ENCODE results near the gene CREBBP. TPM values are rescaled to one million over a fixed set of nuclear protein-coding genes. Genes with fewer than 3 reads are reported as not detected.

The CREBBP gene
- total and polyA plus RNA-seq, 2 donors from 2014 or later: 5.9 to 74.6 TPM

DNA sequence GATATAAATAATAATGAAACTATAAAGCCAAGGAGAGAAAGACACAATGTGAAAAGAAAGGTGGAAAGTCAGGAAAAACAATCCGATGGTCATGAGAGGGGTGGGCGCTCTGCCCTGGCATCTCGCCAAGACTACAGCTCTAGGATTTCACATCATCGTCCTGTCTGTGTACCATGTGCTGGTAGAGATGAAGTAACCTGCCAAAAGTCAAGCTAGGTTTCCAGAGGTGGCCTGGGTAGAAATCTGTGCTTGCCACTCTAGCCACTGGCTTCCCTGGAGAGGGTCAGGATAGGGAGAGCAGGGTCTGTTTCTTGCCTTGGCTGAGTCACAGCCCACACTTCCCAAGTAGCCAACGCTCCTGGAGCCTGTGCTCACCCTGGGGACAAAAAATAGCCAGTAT lies 132.2 kb downstream of the CREBBP start:
- Histone ChIP-seq H3K27ac (ENCODE audit: low read depth in 2 of 2, low read length in 2 of 2) (no peak overlapping the region), H3K27me3 (ENCODE audit: control insufficient read depth, insufficient read depth, low read length) (no peaks in the 10 kb centered on the region), H3K9me3 (ENCODE audit: control insufficient read depth in 2 of 3, insufficient read depth in 1 of 3, low read length in 3 of 3) (no peaks in the 10 kb centered on the region), H3K4me1 (ENCODE audit: control insufficient read depth in 2 of 3, insufficient read depth in 2 of 3, low read depth in 1 of 3, low read length in 3 of 3) (no peaks in the 10 kb centered on the region), H3K36me3 (ENCODE audit: control insufficient read depth in 2 of 3, insufficient read depth in 3 of 3, low read length in 3 of 3) (peaks cover 8 to 61% (median 29%) of the 10 kb centered on the region in 3 donors), H3K4me3 (ENCODE audit: low read length in 3 of 3) (no peak overlapping the region), H3K9ac (ENCODE audit: low read length in 3 of 3) (no peak overlapping the region)
- FAIRE-seq (no peak), DNase-seq (no peak)
- TF ChIP-seq, protein P1, sequence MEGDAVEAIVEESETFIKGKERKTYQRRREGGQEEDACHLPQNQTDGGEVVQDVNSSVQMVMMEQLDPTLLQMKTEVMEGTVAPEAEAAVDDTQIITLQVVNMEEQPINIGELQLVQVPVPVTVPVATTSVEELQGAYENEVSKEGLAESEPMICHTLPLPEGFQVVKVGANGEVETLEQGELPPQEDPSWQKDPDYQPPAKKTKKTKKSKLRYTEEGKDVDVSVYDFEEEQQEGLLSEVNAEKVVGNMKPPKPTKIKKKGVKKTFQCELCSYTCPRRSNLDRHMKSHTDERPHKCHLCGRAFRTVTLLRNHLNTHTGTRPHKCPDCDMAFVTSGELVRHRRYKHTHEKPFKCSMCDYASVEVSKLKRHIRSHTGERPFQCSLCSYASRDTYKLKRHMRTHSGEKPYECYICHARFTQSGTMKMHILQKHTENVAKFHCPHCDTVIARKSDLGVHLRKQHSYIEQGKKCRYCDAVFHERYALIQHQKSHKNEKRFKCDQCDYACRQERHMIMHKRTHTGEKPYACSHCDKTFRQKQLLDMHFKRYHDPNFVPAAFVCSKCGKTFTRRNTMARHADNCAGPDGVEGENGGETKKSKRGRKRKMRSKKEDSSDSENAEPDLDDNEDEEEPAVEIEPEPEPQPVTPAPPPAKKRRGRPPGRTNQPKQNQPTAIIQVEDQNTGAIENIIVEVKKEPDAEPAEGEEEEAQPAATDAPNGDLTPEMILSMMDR (IDR thresholded peaks at IDR 0.05; ENCODE audit: borderline replicate concordance, extremely low read depth, insufficient read depth): no peak
- intact Hi-C loops (cut with DNase I): no loop called here

DNA sequence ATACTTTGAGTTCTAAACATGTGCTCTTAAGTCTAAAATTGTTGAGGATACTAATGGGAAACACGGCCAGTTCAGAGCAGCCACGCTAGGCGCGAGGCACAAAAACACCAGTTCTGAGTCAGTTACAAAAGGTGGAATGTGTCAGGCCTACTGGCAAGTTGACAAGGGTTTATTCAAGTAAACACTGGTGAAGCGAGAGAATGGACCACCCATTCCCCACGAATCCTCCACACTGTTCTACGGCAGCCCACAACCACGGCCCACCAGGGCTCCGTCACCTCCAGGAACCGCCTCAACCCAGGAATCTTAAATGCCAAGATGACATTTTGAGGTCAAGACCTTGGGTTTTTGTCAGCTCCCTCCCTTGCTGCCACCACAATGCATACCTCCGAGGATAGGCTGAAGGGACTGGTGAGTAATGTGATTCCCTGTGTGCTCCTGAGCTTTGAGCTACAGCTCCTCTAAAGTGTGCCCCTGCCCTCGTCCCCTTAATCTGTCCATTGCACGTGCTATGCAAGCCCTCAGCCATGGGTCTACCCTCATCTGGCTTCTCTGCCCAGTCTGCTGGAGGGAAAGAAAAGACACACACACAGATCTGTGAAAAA lies 134.7 kb downstream of the CREBBP start:
- H3K9ac ChIP-seq (ENCODE audit: low read length in 3 of 3): no peak overlapping the region
- H3K27me3 ChIP-seq (ENCODE audit: control insufficient read depth, insufficient read depth, low read length): no peaks in the 10 kb centered on the region
- intact Hi-C loops (cut with DNase I): no loop called here
- FAIRE-seq (no peak), DNase-seq (no peak)
- no peak overlapping the region for H3K27ac ChIP-seq (ENCODE audit: low read depth in 2 of 2, low read length in 2 of 2)
- TF ChIP-seq, protein P1 (IDR thresholded peaks at IDR 0.05; ENCODE audit: borderline replicate concordance, extremely low read depth, insufficient read depth): no peak
- H3K36me3 ChIP-seq (ENCODE audit: control insufficient read depth in 2 of 3, insufficient read depth in 3 of 3, low read length in 3 of 3): peaks cover 9 to 55% (median 38%) of the 10 kb centered on the region in 3 donors
- H3K4me1 ChIP-seq (ENCODE audit: control insufficient read depth in 2 of 3, insufficient read depth in 2 of 3, low read depth in 1 of 3, low read length in 3 of 3): no peaks in the 10 kb centered on the region
- no peak overlapping the region for H3K4me3 ChIP-seq (ENCODE audit: low read length in 3 of 3)
- no peaks in the 10 kb centered on the region for H3K9me3 ChIP-seq (ENCODE audit: control insufficient read depth in 2 of 3, insufficient read depth in 1 of 3, low read length in 3 of 3)

DNA sequence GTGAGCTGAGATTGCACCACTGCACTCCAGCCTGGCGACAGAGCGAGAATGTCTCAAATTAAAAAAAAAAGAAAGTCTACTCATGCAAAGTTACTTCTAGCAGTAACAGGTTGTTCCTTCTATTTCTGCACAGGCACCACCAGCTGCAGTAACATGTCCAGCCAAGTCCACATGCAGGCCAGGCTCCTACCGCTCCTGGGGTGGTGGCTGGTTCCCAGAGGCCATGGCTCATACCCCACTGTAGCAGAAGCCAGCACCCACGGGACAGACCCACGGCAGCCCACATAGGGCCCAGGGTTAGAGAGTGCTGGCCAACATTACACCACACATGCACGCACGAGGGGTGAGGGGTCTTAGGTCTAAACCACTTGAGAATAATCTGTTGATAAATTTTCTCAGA lies 136.5 kb downstream of the CREBBP start:
- Histone ChIP-seq H3K36me3 (ENCODE audit: control insufficient read depth in 2 of 3, insufficient read depth in 3 of 3, low read length in 3 of 3) (peaks cover 10 to 63% (median 50%) of the 10 kb centered on the region in 3 donors), H3K27me3 (ENCODE audit: control insufficient read depth, insufficient read depth, low read length) (no peaks in the 10 kb centered on the region), H3K4me3 (ENCODE audit: low read length in 3 of 3) (no peak overlapping the region), H3K4me1 (ENCODE audit: control insufficient read depth in 2 of 3, insufficient read depth in 2 of 3, low read depth in 1 of 3, low read length in 3 of 3) (no peaks in the 10 kb centered on the region), H3K9ac (ENCODE audit: low read length in 3 of 3) (no peak overlapping the region), H3K27ac (ENCODE audit: low read depth in 2 of 2, low read length in 2 of 2) (no peak overlapping the region), H3K9me3 (ENCODE audit: control insufficient read depth in 2 of 3, insufficient read depth in 1 of 3, low read length in 3 of 3) (no peaks in the 10 kb centered on the region)
- TF ChIP-seq, protein P1 (IDR thresholded peaks at IDR 0.05; ENCODE audit: borderline replicate concordance, extremely low read depth, insufficient read depth): no peak
- FAIRE-seq (no peak), DNase-seq (no peak)
- intact Hi-C loops (cut with DNase I): no loop called here

DNA sequence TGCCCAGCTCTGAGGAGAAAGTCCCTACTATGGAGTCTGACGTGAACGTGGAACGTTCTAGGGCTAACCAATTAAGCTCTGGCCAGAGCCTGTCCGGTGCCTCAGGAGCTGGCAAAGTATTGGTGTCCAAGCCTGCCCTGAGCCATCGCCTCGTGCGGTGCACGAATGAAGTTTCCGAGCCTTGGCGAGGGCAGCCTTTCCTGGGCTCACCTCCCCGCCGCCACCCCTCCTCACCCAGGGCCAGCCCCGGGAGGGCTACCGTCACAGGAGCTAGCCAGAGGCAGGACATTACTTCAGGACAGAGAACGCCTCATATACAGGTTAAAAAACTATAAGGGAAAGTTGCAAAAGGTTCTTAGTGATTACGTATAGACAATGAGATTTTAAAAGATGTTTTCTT lies 139.6 kb downstream of the CREBBP start:
- Histone ChIP-seq H3K27ac (ENCODE audit: low read depth in 2 of 2, low read length in 2 of 2) (no peak overlapping the region), H3K27me3 (ENCODE audit: control insufficient read depth, insufficient read depth, low read length) (no peaks in the 10 kb centered on the region), H3K36me3 (ENCODE audit: control insufficient read depth in 2 of 3, insufficient read depth in 3 of 3, low read length in 3 of 3) (peaks cover 10 to 73% (median 62%) of the 10 kb centered on the region in 3 donors), H3K4me1 (ENCODE audit: control insufficient read depth in 2 of 3, insufficient read depth in 2 of 3, low read depth in 1 of 3, low read length in 3 of 3) (no peaks in the 10 kb centered on the region), H3K9ac (ENCODE audit: low read length in 3 of 3) (no peak overlapping the region), H3K9me3 (ENCODE audit: control insufficient read depth in 2 of 3, insufficient read depth in 1 of 3, low read length in 3 of 3) (no peaks in the 10 kb centered on the region), H3K4me3 (ENCODE audit: low read length in 3 of 3) (no peak overlapping the region)
- intact Hi-C loops (cut with DNase I): no loop called here
- no peak for DNase-seq
- TF ChIP-seq, protein P1 (IDR thresholded peaks at IDR 0.05; ENCODE audit: borderline replicate concordance, extremely low read depth, insufficient read depth): no peak
- FAIRE-seq: no peak

Data from kidney (tissue), 14 donors.